Naive B cell (primary cell): ENCODE measurements around the gene CUBN. TPM values are rescaled to one million over a fixed set of nuclear protein-coding genes. Genes with fewer than 3 reads are reported as not detected.

Experiments
- ATAC-seq, 2 donors: fragments of 150-1000 bp; cut with Tn5 transposase; 2 replicates each; pipeline ENCODE4 v1.10.0; 2021; ENCODE audit warnings: low read depth in 2 of 2, mild to moderate bottlenecking in 2 of 2, moderate library complexity in 2 of 2
- DNase-seq: peaks from one replicate; pipeline ENCODE4 v3.0.0; 2022
- H3K27ac Mint-ChIP-seq, 6 donors: one replicate each; pipeline ENCODE4 v1.8.0; 2020 to 2022; ENCODE audit warnings: mild to moderate bottlenecking in 6 of 6, mixed read lengths in 6 of 6, moderate library complexity in 5 of 6, inconsistent platforms in 2 of 6
- H3K27me3 Mint-ChIP-seq, 3 donors: one replicate each; pipeline ENCODE4 v1.8.0; 2021 to 2022; ENCODE audit warnings: mixed read lengths in 3 of 3, mild to moderate bottlenecking in 1 of 3
- H3K36me3 Mint-ChIP-seq, 2 donors: one replicate each; pipeline ENCODE4 v1.8.0; 2020 to 2022; ENCODE audit warnings: mixed read lengths in 2 of 2, inconsistent platforms in 1 of 2, mild to moderate bottlenecking in 1 of 2
- H3K4me1 Mint-ChIP-seq, 3 donors: one replicate each; pipeline ENCODE4 v1.8.0; 2020 to 2022; ENCODE audit warnings: mixed read lengths in 3 of 3, inconsistent platforms in 1 of 3, mild to moderate bottlenecking in 1 of 3, moderate library complexity in 1 of 3
- H3K4me3 Mint-ChIP-seq, 8 donors: one replicate each; pipeline ENCODE4 v1.8.0; 2020 to 2022; ENCODE audit warnings: mild to moderate bottlenecking in 8 of 8, mixed read lengths in 8 of 8, moderate library complexity in 8 of 8, inconsistent platforms in 2 of 8
- H3K9me3 Mint-ChIP-seq, 7 donors: one replicate each; pipeline ENCODE4 v1.8.0; 2020 to 2022; ENCODE audit warnings: mixed read lengths in 7 of 7, mild to moderate bottlenecking in 5 of 7, inconsistent platforms in 2 of 7, moderate library complexity in 1 of 7
- polyA plus RNA-seq, 6 donors: library from polyadenylated mRNA; unstranded; fragments of 300-500 nt; fragmentation: Illumina TruSeq; gene quantifications; one replicate each; pipeline ENCODE4 v1.2.3, GENCODE V29; 2021; ENCODE audit warnings: low read depth in 6 of 6

Gene CUBN
- polyA plus RNA-seq, 6 donors from 2014 or later = 0.07 to 0.51 (median 0.34) TPM; not detected in 1

GRCh38 chr10:17051851-17052250 is 77.8 kb downstream of the CUBN start:
- H3K27ac Mint-ChIP-seq = peak overlapping the region in 1 of 6 donors; percentile 20
- H3K4me3 Mint-ChIP-seq = peak overlapping the region in 1 of 8 donors; percentile 41
- ATAC-seq (no peak), DNase-seq (no peak)
- peaks cover 6 to 14% (median 8%) of the 10 kb centered on the region in 7 donors for H3K9me3 Mint-ChIP-seq
- peaks cover 15 to 23% of the 10 kb centered on the region in 2 donors for H3K36me3 Mint-ChIP-seq
- no peaks in the 10 kb centered on the region for H3K27me3 Mint-ChIP-seq
- H3K4me1 Mint-ChIP-seq = no peaks in the 10 kb centered on the region

- no peak overlapping the region for H3K27ac Mint-ChIP-seq
Measured at GRCh38 chr10:17049195-17049594, 80.4 kb downstream of the CUBN start.

GRCh38 chr10:17047908-17048307 is 81.7 kb downstream of the CUBN start:
- Mint-ChIP-seq H3K4me3 (no peak overlapping the region), H3K27me3 (no peaks in the 10 kb centered on the region), H3K4me1 (no peaks in the 10 kb centered on the region), H3K9me3 (peaks cover 4 to 14% (median 7%) of the 10 kb centered on the region in 7 donors), H3K27ac (no peak overlapping the region), H3K36me3 (peaks cover 11 to 22% of the 10 kb centered on the region in 2 donors)
- no peak for ATAC-seq
- DNase-seq = no peak

More at GRCh38 chr10:17049195-17049594, 80.4 kb downstream of the CUBN start:
- peaks cover 11 to 27% of the 10 kb centered on the region in 2 donors for H3K36me3 Mint-ChIP-seq
- peaks cover 6 to 14% (median 8%) of the 10 kb centered on the region in 7 donors for H3K9me3 Mint-ChIP-seq
- no peaks in the 10 kb centered on the region for H3K27me3 Mint-ChIP-seq
- no peaks in the 10 kb centered on the region for H3K4me1 Mint-ChIP-seq
- ATAC-seq = no peak
- H3K4me3 Mint-ChIP-seq = no peak overlapping the region
- no peak for DNase-seq

- H3K4me3 Mint-ChIP-seq = no peak overlapping the region
- H3K27ac Mint-ChIP-seq = no peak overlapping the region
- DNase-seq (no peak), ATAC-seq (no peak)
- no peaks in the 10 kb centered on the region for H3K27me3 Mint-ChIP-seq
- H3K4me1 Mint-ChIP-seq = no peaks in the 10 kb centered on the region
- H3K9me3 Mint-ChIP-seq = peaks cover 4 to 10% (median 6%) of the 10 kb centered on the region in 7 donors
- peaks cover 8 to 20% of the 10 kb centered on the region in 2 donors for H3K36me3 Mint-ChIP-seq
Measured at GRCh38 chr10:17046989-17047388, 82.6 kb downstream of the CUBN start.

DNA sequence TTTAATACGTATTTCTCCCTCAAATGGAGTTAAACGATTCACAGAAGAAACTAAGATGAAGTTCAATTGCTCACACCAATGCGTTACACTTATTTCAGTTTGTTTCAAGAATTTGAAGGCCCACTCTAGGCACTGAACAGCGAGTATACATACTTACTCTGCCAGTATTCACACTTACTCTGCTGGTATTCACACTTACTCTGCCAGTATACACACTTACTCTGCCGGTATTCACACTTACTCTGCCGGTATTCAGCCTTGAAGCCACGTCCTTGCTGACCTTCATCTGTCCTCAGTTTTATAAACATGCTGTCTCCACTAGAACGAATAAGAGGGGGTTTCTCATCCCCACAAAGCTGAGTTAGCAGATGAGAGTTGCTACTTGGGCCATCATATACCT is 86.0 kb downstream of the CUBN start:
- Mint-ChIP-seq H3K27ac (no peak overlapping the region), H3K9me3 (no peaks in the 10 kb centered on the region), H3K4me1 (no peaks in the 10 kb centered on the region), H3K27me3 (no peaks in the 10 kb centered on the region), H3K36me3 (peaks cover 0 to 10% of the 10 kb centered on the region in 2 donors), H3K4me3 (no peak overlapping the region)
- ATAC-seq = no peak
- DNase-seq = no peak

GRCh38 chr10:17041626-17042520 is 87.7 kb downstream of the CUBN start:
- DNase-seq (no peak), ATAC-seq (no peak)
- no peak overlapping the region for H3K27ac Mint-ChIP-seq
- H3K36me3 Mint-ChIP-seq = peaks cover 0 to 15% of the 10 kb centered on the region in 2 donors
- no peaks in the 10 kb centered on the region for H3K27me3 Mint-ChIP-seq
- H3K9me3 Mint-ChIP-seq = no peaks in the 10 kb centered on the region
- no peaks in the 10 kb centered on the region for H3K4me1 Mint-ChIP-seq
- no peak overlapping the region for H3K4me3 Mint-ChIP-seq

- DNase-seq = no peak
- no peaks in the 10 kb centered on the region for H3K27me3 Mint-ChIP-seq
- H3K4me3 Mint-ChIP-seq = no peak overlapping the region
- no peak for ATAC-seq
- H3K27ac Mint-ChIP-seq = no peak overlapping the region
- peaks cover 0 to 9% of the 10 kb centered on the region in 2 donors for H3K36me3 Mint-ChIP-seq
- no peaks in the 10 kb centered on the region for H3K9me3 Mint-ChIP-seq
- H3K4me1 Mint-ChIP-seq = no peaks in the 10 kb centered on the region
Measured at GRCh38 chr10:17038627-17039026, 91.0 kb downstream of the CUBN start.

- H3K9me3 Mint-ChIP-seq = no peaks in the 10 kb centered on the region
- H3K36me3 Mint-ChIP-seq = peaks cover 0 to 9% of the 10 kb centered on the region in 2 donors
- H3K4me1 Mint-ChIP-seq = peaks cover 0 to 3% (median 0%) of the 10 kb centered on the region in 3 donors
- H3K27me3 Mint-ChIP-seq = no peaks in the 10 kb centered on the region
- ATAC-seq (no peak), DNase-seq (no peak)
- no peak overlapping the region for H3K27ac Mint-ChIP-seq
- no peak overlapping the region for H3K4me3 Mint-ChIP-seq
Measured at GRCh38 chr10:17037910-17038309, 91.7 kb downstream of the CUBN start.

DNA sequence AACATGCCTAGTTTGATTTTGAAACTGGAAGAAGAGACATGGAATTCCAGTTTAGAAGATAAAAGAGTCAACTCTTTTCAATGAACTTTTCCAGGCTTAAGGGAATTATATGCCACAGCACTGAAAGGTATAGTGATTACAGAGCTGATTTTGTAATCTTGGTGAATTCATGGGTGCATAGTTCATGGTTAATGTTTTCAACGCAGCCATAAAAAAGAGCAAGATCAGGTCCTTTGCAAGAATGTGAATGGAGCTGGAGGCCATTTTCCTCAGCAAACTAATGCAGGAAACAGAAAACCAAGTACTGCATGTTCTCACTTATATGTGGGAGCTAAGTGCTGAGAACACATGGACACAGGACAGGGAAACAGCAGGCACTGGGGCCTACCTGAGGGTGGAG is 94.2 kb downstream of the CUBN start:
- Mint-ChIP-seq H3K4me1 (peaks cover 0 to 5% (median 0%) of the 10 kb centered on the region in 3 donors), H3K4me3 (no peak overlapping the region), H3K27ac (peak overlapping the region in 1 of 6 donors; percentile 61), H3K9me3 (no peaks in the 10 kb centered on the region), H3K36me3 (peaks cover 0 to 5% of the 10 kb centered on the region in 2 donors), H3K27me3 (no peaks in the 10 kb centered on the region)
- no peak for ATAC-seq
- DNase-seq = no peak

DNA sequence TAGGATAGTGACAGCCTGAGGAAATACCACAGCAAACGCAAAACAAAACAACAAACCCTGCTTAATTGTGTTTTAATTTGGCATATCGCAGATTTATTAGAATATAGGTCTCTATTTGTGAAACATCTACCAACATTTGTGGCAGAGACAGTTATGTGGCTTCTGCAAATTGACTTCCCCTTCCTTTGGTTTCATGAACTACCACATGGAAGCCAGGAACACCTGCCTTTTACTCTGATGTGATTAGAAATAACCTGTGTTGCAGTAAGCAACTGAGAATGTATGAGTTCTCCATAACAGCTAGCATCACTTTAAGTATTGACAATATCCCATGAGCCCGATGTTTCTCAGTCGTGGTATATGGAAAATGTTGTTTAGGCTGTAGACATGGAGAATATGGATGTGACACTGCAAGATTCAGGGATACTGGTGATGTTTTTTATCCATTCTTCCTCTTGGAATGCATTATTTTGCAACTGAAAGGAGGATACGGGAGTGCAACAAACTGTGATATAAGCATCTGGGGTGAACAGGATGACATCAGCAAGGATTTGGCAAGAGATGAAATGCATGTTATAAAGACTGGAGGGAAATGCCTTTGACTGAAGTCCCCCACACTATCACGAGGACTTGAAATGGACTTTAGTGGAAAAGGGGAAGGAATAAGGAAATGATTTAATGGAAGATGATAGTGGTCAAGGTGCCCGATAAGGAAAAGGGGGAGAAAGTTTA is 95.9 kb downstream of the CUBN start:
- H3K4me3 Mint-ChIP-seq = no peak overlapping the region
- H3K27me3 Mint-ChIP-seq = no peaks in the 10 kb centered on the region
- H3K4me1 Mint-ChIP-seq = peaks cover 0 to 12% (median 5%) of the 10 kb centered on the region in 3 donors
- H3K9me3 Mint-ChIP-seq = no peaks in the 10 kb centered on the region
- H3K36me3 Mint-ChIP-seq = peaks cover 0 to 5% of the 10 kb centered on the region in 2 donors
- no peak overlapping the region for H3K27ac Mint-ChIP-seq
- no peak for ATAC-seq
- DNase-seq = no peak

GRCh38 chr10:17031637-17032635 is 97.7 kb downstream of the CUBN start:
- DNase-seq (no peak), ATAC-seq (no peak)
- no peaks in the 10 kb centered on the region for H3K36me3 Mint-ChIP-seq
- H3K9me3 Mint-ChIP-seq = no peaks in the 10 kb centered on the region
- no peak overlapping the region for H3K4me3 Mint-ChIP-seq
- H3K27ac Mint-ChIP-seq = no peak overlapping the region
- H3K4me1 Mint-ChIP-seq = peaks cover 0 to 13% (median 5%) of the 10 kb centered on the region in 3 donors
- no peaks in the 10 kb centered on the region for H3K27me3 Mint-ChIP-seq

- peaks cover 0 to 7% of the 10 kb centered on the region in 2 donors for H3K36me3 Mint-ChIP-seq
- peak overlapping the region in 3 of 6 donors; percentile 2 to 18 (median 16) for H3K27ac Mint-ChIP-seq
- no peaks in the 10 kb centered on the region for H3K9me3 Mint-ChIP-seq
- DNase-seq = no peak
- H3K4me3 Mint-ChIP-seq = peak overlapping the region in 1 of 8 donors; percentile 24
- no peaks in the 10 kb centered on the region for H3K27me3 Mint-ChIP-seq
- H3K4me1 Mint-ChIP-seq = peaks cover 0 to 14% (median 5%) of the 10 kb centered on the region in 3 donors
- ATAC-seq = no peak
Measured at GRCh38 chr10:17029581-17030271, 99.9 kb downstream of the CUBN start.
